NCI-H2107 treated with DMSO at 0.1 percent for 48 hours (cell line): Measurements from ENCODE around the gene GABPB2.
"Not testable (repeated sequence)": the region's sequence is repeated elsewhere in the genome, so short reads cannot be mapped to it uniquely, and the experiment has no call there.

ENCODE experiments used
- DNase-seq: peaks from one replicate; lab custom pipeline; 2025; ENCODE audit not compliant: unreplicated experiment; lab: John Stamatoyannopoulos, UW

Gene GABPB2

DNA sequence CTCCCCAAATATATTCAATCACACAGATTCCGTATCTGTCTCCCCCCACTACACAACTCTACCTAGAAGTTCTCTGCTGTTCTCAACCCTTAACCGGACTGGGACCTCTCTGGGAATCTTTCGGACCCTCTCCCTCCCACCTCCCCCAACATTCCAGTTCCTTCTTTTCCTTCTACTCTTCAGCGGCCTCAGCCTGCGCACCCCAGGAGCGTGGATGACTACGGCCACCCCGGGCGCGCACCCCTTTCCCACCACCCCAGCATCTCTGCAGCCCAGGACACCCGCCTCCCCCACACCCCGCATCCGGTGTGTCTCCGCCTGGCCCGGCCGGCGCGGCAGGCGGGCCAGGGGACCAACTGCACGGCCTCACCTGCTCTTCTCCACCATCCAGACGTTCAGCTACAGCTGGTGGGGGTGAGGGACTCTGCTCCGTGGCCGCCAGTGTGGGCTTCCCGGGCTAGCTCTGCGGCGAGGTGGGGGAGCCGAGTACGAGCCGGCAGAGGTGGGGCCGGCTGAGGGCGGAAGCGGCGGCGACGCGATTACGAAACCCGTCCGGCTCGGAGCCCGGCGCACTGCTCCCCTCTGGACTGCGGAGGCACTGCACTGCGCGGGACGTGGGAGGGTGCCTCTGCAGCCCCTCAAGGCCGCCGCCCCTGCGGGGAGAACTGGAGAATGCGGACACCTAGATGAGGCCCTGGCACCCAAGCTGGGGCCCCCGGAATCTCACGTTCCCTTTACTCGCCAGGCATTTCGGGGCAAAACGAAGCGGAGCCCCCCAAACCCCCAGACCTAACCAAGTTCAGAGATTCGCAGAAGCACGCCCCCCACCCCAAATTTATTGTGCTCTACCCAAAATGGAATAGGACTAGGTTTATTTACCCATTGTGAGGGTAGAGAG is 11.2 kb upstream of the GABPB2 start, which contains the start of gene CDC42SE1:
Gene CDC42SE1 (minus strand): TSS at position 514 of the 898 bp plus-strand sequence. CDS start 3,892 bp downstream, outside the sequence.
- DNase-seq, result peak; percentile 60

DNA sequence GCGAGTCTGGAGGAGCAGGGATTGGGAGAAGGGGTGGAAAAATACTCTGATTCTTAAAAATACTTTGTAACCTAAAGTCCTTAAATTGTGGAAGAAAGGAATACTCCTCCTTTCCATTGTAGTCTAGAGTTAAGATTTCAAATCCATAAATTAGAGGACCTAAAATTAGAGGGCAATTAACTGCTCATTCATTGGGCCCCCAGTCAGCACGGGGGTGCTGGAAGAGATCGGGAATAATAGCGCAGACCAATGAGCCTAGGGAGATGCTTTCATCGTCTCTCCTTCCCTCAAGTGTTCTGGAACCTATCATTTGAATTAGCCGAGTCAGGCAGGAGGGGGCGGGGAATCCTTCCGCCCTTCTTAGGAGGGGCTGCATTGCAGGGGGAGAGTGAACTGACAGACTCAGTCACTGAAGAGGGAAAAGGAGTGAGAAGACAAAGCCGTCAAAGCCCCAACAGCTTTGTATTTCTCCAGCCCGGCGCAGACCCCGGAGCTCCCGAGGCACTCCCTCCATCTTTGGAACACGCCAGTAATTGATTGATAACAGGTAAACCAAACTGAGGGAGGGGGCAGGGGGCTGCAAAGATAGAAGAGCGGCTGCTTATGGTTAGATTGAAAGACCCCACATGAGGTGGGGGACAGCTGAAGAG is 10.4 kb upstream of the GABPB2 start, which contains the start of gene MLLT11:
Gene MLLT11 (plus strand): TSS at position 391 of the 650 bp plus-strand sequence. CDS start 6,828 bp downstream, outside the sequence.
- DNase-seq, result peak; percentile 80

DNA sequence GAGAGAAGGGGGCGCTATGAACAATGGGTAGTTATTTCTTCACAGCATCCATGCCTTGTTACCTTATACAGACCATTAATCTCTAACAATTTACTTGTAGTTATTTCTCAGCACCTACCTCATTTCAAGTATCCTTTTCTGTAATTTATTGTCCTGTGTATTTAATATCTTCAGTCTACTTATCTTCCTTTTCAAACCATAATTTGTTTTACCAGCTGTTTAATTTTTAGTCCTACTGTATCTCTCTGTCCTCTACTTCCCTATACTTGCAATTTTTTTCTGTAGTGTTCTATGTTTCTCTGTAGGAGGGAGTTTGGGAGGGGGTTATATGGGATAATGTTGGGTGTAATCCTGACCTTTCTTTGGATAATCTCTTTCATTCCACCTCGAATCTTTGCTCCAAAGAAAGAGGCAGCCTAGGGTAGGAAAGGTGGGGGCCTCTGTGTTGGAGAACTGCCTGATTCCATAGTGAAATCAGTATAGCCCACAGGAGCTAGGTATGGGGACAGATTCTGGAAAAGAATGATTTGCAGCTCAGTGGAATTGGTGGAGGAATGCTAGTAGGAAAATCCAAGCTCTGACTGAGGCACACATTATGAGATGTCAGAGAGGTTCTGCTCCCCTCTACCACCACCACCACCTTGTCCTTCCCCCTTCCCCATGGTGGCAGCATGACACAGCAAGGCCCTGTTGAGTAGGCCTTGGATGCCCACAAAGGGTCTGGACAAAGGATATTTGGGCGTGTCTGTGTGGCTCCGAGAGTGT is 9.7 kb upstream of the GABPB2 start:
- DNase-seq, result peak; percentile 62

DNA sequence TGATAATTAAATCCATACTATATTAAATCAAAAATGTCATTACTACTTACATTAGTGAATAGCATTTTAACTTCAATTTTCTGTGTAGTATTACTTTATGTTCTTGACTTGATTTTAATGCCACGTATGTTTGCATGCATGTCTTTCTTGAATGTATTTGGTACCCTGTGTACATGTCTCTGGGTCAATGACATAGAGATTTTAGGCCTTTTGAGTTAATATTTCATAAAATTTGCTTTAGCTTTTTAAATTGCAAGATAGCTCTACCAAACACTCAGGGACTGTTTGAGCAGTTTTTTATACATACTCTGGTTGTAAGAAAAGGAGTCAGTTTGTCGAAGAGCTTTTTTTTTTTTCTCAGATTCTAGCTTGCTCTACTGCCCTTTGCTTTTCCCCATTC is 8.9 kb upstream of the GABPB2 start:
- no peak for DNase-seq

DNA sequence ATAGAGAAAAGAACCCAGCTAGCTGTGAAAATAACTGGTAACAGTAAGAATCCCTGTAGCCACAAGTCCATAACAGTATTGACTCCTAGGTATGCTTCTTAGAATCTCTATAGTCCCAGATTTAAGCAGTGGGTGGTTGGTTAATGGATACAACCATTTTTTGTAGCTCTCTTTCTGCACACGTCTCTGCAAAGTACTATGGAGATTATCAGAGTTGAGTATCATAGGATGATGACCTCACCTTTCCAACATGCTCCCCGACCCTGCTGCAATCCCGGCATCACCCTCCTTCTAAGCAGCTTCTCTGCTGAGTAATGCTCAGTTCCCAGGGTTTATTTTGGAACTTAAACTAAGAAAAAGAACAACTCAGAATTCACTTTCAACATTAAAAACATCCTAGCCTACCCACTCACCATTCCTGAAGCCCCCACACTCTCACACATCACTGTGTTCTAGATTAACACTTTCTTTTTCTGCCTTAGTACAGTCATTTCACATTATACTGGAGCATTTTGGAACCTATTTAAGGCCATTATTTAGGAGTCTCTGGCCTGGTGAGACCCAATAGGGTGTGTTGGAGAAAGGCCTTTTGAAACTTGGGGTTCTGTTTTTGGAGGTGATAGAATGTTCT is 7.7 kb upstream of the GABPB2 start:
- no peak for DNase-seq

DNA sequence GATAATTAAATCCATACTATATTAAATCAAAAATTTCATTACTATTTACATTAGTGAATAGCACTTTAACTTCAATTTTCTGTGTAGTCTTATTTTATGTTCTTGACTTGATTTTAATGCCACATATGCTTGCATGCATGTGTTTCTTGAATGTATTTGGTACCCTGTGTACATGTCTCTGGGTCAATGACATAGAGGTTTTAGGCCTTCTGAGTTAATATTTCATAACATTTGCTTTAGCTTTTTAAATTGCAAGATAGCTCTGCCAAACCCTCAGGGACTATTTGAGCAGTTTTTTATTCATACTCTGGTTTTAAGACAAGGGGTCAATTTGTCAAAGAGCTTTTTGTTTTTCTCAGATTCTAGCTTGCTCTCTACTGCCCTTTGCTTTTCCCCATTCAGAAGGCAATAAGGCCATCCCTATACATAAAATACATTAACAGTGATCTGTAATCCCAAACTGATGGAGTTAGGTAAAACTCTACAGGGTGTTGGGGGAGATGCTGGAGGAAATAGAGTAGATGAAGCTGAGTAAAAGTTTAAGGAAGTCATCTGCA is 5.4 kb upstream of the GABPB2 start:
- no peak for DNase-seq

DNA sequence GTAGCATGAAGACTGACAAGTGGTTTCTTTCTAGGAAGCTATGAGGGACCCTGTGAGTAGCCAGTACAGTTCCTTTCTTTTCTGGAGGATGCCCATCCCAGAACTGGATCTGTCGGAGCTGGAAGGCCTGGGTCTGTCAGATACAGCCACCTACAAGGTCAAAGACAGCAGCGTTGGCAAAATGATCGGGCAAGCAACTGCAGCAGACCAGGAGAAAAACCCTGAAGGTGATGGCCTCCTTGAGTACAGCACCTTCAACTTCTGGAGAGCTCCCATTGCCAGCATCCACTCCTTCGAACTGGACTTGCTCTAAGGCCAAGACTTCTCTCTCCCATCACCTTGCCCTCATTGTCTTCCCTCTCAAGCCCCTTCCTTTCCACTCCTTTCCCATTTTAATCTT is 3.4 kb upstream of the GABPB2 start:
- no peak for DNase-seq

DNA sequence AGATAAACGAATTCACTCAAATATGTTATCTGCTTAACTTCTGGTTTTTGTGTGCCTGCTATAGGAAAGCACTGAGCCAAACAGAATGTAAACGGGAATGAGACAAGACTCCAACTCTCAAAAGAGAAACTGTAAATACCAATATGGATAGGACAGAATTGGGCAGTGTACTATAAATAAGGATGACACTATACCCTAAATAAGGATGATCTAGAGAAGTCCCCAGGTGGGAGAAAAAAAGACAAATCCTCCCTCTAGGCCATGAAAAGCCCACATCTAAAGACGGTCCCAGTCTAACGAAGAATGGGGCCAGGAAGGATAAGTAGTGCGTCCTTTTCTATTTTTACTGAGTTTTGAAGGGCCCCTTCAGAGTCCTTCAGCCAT is 1.5 kb upstream of the GABPB2 start:
- DNase-seq, result peak; percentile 33

DNA sequence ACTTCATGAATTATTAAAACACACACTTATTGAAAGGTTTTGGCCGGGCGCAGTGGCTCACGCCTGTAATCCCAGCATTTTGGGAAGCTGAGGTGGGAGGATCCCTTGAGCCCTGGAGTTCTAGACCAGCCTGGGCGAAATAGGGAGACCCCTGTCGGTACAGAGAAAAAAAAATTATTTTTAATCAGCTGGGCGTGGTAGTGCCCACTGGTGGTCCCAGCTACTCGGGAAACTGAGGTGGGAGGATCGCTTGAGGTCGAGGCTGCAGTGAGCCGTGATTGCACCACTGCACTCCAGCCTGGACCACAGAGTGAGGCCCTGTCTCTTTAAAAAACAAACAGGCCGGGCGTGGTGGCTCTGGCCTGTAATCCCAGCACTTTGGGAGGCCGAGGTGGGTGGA is 1.7 kb downstream of the GABPB2 start:
- no peak for DNase-seq

DNA sequence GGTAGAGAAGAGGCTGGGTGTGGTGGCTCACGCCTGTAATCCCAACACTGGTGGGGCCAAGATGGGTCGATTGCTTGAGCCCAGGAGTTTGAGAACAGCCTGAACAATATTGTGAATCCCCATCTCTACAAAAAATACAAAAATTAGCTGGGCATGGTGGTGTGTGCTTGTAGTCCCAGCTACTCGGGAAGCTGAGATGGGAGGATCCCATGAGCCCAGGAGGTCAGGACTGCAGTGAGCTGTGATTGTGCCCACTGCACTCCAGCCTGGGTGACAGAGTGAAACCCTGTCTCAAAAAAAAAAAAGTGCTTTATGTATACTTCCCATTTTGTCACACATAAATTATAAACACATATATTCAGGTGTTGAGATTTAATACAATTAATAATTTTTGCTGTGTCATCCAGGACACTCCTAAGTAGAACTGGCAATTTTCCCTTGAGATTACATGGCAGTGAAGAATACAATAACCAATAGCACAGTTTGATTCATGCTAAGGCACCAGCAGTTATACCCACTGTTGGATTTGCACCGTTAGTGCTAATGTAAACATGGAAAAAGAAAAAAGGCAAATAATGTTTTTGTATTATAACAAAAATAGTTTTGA is 15.5 kb downstream of the GABPB2 start:
- DNase-seq, result no peak

DNA sequence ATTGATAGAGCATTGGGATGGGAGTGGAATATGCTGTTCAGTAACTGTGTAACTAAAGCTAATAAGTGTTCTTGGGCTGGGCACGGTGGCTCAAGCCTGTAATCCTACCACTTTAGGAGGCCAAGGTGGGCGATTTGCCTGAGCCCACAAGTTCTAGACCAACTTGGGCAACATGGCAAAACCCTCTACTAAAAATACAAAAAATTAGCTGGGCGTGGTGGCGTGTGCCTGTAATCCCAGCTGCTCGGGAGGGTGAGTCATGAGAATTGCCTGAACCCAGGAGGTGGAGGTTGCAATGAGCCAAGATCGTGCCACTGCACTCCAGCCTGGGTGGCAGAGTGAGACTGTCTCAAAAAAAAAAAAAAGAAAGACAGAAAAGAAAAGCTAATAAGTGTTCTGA is 26.9 kb downstream of the GABPB2 start:
- not testable (repeated sequence) for DNase-seq

DNA sequence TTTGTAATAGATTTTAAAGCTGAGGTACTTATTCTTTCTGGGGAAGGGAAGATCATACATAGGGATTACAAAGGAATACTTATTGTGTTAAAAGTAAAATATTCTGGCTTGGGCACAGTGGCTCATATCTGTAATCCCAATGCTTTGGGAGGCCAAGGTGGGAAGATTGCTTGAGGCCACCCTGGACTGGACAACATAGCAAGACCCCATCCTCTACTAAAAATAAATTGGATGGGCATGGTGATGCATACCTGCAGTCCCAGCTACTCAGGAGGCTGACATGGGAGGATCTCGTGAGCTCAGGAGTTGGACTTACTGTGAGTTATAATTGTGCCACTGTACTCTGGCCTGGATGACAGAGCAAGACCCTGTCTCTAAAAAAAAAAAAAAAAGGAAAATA is 27.6 kb downstream of the GABPB2 start:
- no peak for DNase-seq

DNA sequence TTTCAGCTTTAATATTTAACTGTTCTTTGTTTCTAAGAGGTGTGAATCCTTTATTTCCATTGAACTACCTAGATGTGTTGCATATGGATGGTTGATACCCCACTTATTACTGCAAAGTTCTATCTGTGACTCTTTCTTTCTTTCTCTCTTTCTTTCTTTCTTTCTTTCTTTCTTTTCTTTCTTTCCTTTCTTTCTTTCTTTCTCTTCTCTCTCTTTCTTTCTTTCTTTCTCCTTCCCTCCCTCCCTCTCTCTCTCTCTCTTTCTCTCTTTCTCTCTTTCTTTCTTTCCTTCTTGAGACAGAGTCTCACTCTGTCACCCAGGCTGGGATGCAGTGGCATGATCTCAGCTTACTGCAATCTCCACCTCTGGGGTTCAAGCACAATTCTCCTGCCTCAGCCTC is 34.1 kb downstream of the GABPB2 start:
- DNase-seq, result no peak

DNA sequence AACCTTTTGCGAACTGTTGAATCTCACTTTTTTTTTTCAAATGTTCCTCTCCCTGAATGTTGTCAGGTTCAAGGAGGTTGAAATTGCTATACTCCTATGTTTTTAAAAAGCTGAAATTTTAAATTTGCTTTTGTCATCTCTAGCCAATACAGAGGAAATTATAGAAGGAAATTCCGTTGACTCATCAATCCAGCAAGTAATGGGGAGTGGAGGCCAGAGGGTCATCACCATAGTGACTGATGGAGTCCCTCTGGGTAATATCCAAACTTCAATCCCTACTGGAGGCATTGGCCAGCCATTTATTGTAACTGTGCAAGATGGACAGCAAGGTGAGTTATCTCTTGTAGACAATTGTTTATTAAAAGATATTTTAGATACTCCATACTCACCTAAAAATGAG is 36.3 kb downstream of the GABPB2 start:
- DNase-seq, result no peak

DNA sequence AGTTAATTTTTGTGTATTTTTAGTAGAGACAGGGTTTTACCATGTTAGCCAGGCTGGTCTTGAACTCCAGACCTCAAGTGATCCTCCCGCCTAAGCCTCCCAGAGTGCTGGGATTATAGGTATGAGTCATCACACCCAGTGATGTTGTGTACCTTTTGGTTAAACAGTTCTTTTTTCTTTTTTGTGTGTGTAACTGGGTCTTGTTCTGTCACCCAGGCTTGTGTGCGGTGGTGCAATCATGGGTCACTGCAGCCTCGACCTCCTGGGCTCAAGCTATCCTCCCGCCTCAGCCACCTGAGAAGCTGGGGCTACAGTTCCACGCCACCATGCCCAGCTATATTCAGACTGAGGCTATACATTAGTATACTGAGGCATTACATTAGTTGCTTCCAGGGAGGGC is 37.8 kb downstream of the GABPB2 start:
- DNase-seq, result no peak

DNA sequence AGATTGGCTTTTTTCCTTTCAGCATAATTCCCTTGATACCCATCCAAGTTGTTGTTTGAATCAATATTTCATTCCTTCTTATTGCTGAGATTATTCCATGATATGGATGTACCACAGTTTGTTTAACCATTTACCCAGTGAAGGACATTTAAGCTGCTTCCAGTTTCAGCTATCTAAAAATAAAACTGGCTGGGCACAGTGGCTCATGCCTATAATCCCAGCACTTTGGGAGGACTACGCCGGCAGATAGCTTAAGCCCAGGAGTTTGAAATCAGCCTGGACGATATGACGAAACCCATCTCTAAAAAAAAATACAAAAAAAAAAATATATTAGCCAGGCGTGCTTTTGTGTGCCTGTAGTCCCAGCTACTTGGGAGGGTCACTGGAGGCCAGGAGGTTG is 43.3 kb downstream of the GABPB2 start:
- no peak for DNase-seq

DNA sequence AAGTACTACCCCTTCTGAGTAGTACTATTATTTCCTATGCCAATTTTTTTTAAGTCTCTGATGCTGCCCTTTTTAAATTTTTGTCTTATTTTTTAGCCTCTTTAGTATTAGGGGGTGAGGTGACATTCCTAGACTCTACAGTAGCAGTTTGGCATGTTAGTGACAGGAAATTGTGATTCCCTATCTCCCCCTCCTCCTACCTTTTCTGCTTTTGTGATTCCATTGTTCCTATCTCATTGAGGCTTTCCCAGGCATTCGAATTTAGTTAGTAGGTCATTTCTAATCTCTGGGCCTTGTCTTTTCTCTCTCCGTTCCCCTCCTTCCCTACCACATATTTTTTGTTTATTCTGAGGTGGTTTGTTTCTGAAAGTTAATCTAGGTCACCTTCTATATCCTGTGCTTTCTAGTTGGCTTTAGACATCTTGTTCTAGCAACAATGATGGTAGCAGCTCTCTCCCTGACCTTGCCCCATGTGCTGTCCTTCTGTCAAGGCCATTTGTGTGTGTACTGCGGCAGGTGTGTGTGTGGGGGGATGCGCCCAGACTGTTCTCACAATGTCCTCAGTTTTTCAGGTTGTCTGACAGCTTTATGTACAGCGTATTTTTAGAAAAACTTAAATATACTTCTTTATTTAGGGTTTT is 54.3 kb downstream of the GABPB2 start:
- DNase-seq, result no peak

DNA sequence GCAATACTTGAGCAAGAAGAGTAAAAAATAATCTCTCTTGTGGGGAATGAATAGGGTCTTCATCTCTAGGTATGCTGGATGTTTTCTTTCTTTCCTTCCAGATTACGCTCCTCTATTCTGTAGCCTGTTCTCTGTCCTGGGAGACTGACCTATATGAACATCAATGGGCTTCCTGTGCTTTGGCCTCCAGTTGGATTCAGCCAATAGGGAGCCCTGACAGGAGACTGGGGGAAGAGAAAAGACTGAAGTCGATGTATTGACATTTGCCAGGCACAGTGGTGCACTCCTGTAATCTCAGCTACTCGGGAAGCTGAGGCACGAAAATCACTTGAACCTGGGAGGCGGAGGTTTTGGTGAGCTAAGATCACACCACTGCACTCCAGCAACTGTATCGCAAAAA is 58.2 kb downstream of the GABPB2 start:
- DNase-seq, result no peak

DNA sequence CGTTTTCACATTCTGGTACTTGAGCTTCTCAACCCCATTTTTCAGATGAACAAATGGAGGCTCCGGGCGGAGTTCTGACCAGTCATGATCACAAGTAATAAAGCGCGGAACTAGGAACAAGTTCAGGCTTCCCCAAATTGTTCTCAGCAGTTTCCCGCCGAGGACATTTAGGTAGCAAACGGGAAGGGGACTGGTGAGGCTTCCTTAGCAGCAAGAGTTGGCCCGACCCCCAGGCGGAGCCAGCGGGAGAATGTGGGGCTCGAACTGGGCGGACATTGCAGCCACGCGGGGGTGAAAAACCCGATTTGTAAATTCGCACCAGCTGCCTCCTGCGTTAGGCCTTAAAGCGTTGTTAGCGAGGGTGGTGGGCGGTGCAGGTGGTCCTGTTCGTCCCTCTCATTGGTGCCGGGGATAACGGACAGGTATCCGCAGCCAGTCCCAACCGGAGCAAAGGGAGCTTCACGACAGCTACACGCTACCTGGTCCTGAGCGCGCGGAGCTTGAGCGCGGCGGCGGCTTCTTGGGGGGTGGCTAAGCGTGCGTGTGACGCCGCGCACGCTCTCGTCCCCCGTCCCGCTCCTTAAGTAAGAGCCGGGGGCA is 60.5 kb downstream of the GABPB2 start:
- DNase-seq, result no peak
